NCI-H345 treated with DMSO at 0.1 percent for 48 hours (cell line): ENCODE measurements around the gene SENP5.
"Not testable (repeated sequence)": the region's sequence is repeated elsewhere in the genome, so short reads cannot be mapped to it uniquely, and the experiment has no call there.

ENCODE experiments used
- DNase-seq: peaks from one replicate; lab custom pipeline; 2025; ENCODE audit not compliant: unreplicated experiment; lab: John Stamatoyannopoulos, UW

SENP5 gene

GRCh38 chr3:196941729-196942225 lies 74.1 kb downstream of the SENP5 start:
- DNase-seq = no peak

- DNase-seq = peak; percentile 92
Measured at GRCh38 chr3:196942226-196942914, 74.7 kb downstream of the SENP5 start, which contains the start of gene NCBP2. NCBP2 (minus strand) TSS chr3:196942528; CDS start chr3:196942503, 25 bp downstream.

- no peak for DNase-seq
Measured at GRCh38 chr3:196942915-196943277, 75.2 kb downstream of the SENP5 start.

GRCh38 chr3:196944037-196944790 lies 76.5 kb downstream of the SENP5 start:
- not testable (repeated sequence) for DNase-seq

GRCh38 chr3:196947136-196947859 lies 79.6 kb downstream of the SENP5 start:
- DNase-seq = no peak

- DNase-seq = no peak
Measured at GRCh38 chr3:196947860-196948441, 80.2 kb downstream of the SENP5 start.

- DNase-seq = no peak
Measured at GRCh38 chr3:196948442-196949284, 80.9 kb downstream of the SENP5 start.

GRCh38 chr3:196949285-196949619 lies 81.5 kb downstream of the SENP5 start:
- DNase-seq = no peak

GRCh38 chr3:196949750-196950149 lies 82.0 kb downstream of the SENP5 start:
- DNase-seq = no peak

GRCh38 chr3:196951371-196951770 lies 83.7 kb downstream of the SENP5 start:
- no peak for DNase-seq

GRCh38 chr3:196954832-196955231 lies 87.1 kb downstream of the SENP5 start:
- no peak for DNase-seq

GRCh38 chr3:196962108-196962929 lies 94.6 kb downstream of the SENP5 start:
- no peak for DNase-seq

- DNase-seq = no peak
Measured at GRCh38 chr3:196962930-196963630, 95.4 kb downstream of the SENP5 start.

GRCh38 chr3:196963631-196963953 lies 95.9 kb downstream of the SENP5 start:
- DNase-seq = no peak

GRCh38 chr3:196965112-196965803 lies 97.5 kb downstream of the SENP5 start:
- no peak for DNase-seq

GRCh38 chr3:196965804-196966173 lies 98.1 kb downstream of the SENP5 start:
- no peak for DNase-seq

GRCh38 chr3:196966526-196967401 lies 99.0 kb downstream of the SENP5 start:
- no peak for DNase-seq
